RPMI7951 (cell line): ENCODE data around the gene PRAMEF2. TPM values are rescaled to one million over a fixed set of nuclear protein-coding genes. Genes with fewer than 3 reads are reported as not detected.
"Not testable (repeated sequence)": the region's sequence is repeated elsewhere in the genome, so short reads cannot be mapped to it uniquely, and the experiment has no call there.

Experiments
- DNase-seq: peaks from one replicate; pipeline ENCODE4 v3.0.0-alpha.2; 2012; ENCODE audit warnings: low read depth
- total RNA-seq: library from RNA; depleted of rRNA; stranded (reverse); fragments of >200 nt; shearing (Covaris generic); gene quantifications from 2 replicates; pipeline ENCODE4 v1.2.3, GENCODE V29; 2014; rRNA removed

PRAMEF2 gene, protein sequence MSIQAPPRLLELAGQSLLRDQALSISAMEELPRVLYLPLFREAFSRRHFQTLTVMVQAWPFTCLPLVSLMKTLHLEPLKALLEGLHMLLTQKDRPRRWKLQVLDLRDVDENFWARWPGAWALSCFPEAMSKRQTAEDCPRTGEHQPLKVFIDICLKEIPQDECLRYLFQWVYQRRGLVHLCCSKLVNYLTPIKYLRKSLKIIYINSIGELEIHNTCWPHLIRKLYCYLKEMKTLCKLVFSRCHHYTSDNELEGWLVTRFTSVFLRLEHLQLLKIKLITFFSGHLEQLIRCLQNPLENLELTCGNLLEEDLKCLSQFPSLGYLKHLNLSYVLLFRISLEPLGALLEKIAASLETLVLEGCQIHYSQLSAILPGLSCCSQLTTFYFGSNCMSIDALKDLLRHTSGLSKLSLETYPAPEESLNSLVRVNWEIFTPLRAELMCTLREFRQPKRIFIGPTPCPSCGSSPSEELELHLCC
- total RNA-seq: not detected in 2 replicates

DNA sequence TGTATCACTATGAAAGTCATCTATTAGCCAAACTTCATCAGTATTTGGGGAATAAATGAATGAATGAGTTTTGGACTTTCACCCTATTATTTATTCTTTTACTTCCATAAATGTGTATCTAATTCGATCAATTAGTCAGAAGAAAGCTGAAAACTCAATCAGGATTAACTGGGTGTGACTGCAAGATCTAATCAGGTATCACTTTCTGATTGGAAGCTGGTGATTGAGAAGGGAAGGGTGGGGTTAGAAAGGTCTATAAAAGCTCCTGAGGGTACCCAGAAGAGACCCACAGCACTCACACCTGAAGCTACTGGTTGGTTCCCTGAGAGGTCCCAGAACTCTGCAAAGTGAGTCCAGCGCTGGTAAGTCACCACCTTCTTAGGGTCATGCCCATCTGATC lies at the start of gene PRAMEF2:
Gene PRAMEF2 (plus strand): TSS at position 301 of the 400 bp plus-strand sequence. CDS start 1,924 bp downstream, outside the sequence.
- not testable (repeated sequence) for DNase-seq

- DNase-seq: no peak
These were observed 47.0 kb upstream of the PRAMEF2 start for GRCh38 chr1:12809933-12810332.

- peak; percentile 18 for DNase-seq
These were observed 46.0 kb upstream of the PRAMEF2 start for GRCh38 chr1:12810691-12811408.

GRCh38 chr1:12811409-12811784 lies 45.5 kb upstream of the PRAMEF2 start:
- DNase-seq: no peak

DNA sequence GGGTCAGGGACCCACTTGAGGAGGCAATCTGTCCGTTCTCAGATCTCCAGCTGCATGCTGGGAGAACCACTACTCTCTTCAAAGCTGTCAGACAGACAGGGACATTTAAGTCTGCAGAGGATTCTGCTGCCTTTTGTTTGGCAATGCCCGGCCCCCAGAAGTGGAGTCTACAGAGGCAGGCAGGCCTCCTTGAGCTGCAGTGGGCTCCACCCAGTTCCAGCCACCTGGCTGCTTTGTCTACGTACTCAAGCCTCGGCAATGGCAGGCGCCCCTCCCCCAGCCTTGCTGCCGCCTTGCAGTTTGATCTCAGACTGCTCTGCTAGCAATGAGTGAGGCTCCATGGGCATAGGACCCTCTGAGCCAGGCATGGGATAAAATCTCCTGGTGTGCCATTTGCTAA lies 37.8 kb upstream of the PRAMEF2 start:
- DNase-seq: not testable (repeated sequence)

DNA sequence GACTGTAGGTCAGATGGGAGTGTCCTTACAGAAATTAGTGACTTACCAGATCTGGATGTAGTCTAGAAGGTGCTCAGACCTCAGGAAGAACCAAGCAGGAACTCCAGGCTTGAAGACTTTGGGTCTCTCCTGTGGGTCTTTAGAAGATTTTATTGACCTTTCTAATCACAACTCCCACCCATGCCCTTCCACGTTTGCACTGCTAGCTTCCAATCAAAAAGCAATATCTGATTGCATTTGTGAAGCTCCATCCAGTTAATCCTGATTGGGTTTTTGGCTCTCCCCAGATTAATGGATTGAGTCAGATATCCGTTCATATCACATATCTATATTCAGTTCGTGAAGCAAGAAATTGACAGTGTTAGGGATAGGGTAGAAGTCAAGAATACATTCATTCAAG lies 25.6 kb upstream of the PRAMEF2 start, which contains the start of gene PRAMEF11:
Gene PRAMEF11 (minus strand): TSS at position 101 of the 400 bp plus-strand sequence. CDS start 2,621 bp downstream, outside the sequence.
- DNase-seq: not testable (repeated sequence)

DNA sequence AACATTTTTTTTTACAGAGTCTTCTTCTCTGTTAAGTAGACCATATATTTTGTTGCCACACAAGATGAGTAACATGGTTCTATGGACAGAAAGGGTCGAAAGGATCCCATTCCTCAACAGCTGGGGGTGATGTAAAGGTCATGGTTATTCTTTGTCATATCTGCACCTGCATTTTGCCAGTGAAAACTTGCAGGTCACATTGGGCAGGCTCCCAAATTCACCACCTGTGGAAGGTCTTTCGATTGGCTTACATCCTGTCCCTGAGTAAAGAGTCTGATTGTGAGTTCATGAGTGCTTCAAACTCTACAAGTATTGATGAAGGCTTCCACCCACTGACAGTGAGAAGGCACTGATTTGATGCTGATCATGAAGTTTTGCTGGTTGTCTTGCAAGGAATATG lies 23.6 kb upstream of the PRAMEF2 start:
- DNase-seq: not testable (repeated sequence)

DNA sequence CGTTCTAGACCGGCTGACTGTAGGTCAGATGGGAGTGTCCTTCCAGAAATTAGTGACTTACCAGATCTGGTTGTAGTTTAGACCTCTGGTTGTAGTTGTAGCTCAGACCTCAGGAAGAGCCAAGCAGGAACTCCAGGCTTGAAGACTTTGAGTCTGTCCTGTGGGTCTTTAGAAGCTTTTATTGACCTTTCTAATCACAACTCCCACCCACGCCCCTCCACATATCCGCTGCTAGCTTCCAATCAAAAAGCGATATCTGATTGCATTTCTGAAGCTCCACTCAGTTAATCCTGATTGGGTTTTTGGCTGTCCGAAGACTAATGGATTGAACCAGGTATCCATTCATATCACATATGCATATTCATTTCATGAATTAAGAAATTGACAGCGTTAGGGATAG lies 8.3 kb upstream of the PRAMEF2 start, which contains the start of gene HNRNPCL1:
Gene HNRNPCL1 (minus strand): TSS at position 101 of the 400 bp plus-strand sequence. CDS start 431 bp downstream, outside the sequence.
- DNase-seq: not testable (repeated sequence)

DNA sequence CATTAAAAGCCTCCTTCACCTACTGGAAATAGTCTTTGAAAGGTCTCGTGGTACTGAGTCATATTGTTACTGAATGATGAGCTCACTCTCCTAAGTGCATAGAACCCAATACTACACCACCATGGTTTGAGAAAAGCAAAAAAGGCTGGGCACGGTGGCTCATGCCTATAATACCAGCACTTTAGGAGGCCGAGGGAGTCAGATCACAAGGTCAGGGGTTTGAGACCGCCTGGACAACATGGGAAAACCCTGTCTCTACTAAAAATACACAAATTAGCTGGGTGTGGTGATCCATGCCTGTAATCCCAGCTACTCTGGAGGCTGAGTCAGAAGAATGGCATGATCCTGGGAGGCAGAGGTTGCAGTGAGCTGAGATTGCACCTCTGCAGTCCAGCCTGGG lies 5.1 kb upstream of the PRAMEF2 start:
- peak; percentile 37 for DNase-seq

- DNase-seq: not testable (repeated sequence)
These were observed 6.4 kb downstream of the PRAMEF2 start for GRCh38 chr1:12863131-12863880.

GRCh38 chr1:12878453-12878852 lies 21.6 kb downstream of the PRAMEF2 start:
- DNase-seq: not testable (repeated sequence)

- not testable (repeated sequence) for DNase-seq
These were observed 29.2 kb downstream of the PRAMEF2 start, which contains the start of gene PRAMEF4 for GRCh38 chr1:12886101-12886500. Gene PRAMEF4 (minus strand): TSS chr1:12886201. CDS start chr1:12883394, 2,807 bp downstream.

DNA sequence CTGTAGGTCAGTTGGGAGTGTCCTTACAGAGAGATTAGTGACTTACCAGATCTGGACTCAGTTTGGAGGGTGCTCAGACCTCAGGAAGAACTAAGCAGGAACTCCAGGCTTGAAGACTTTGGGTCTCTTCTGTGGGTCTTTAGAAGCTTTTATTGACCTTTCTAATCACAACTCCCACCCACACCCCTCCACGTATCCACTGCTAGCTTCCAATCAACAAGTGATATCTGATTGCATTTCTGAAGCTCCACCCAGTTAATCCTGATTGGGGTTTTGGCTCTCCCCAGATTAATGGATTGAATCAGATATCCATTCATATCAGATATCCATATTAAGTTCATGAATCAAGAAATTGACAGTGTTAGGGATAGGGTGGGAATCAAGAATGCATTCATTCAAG lies 41.3 kb downstream of the PRAMEF2 start, which contains the start of gene PRAMEF10:
Gene PRAMEF10 (minus strand): TSS at position 101 of the 400 bp plus-strand sequence. CDS start 2,423 bp downstream, outside the sequence.
- not testable (repeated sequence) for DNase-seq

GRCh38 chr1:12899186-12899585 lies 42.3 kb downstream of the PRAMEF2 start:
- DNase-seq: not testable (repeated sequence)

DNA sequence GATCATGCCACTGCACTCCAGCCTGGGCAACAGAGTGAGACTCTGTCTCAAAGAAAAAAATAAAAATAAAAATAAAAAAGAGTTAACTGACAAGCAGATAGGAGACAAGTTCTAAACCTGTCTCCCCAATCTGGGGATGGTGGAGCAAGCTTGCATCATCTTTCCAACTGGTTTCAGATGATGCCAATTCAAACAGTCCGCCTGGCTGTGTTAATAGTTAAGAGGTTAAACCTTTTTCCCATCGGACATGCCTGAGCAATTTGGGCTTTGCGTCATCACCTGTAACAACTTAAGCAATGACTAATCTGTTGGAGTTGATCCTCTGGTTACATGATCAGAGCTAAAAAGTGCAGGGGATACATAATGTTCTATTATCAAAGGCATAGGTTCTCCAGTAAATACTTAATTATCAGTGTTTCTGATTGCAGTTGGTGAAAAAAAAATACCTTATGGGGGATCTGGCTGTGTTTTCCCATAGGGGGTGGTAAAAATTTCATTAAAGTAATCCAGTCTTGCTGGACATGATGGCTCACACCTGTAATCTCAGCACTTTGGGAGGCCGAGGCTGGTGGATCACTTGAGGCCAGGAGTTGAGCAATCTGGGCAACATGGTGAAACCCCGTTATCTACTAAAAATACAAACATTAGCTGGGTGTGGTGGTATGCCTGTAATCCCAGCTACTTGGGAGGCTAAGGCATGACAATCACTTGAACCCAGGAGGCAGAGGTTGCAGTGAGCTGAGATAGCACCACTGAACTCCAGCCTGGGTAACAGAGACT lies 47.1 kb downstream of the PRAMEF2 start:
- not testable (repeated sequence) for DNase-seq

Other genes starting within 250 kb of the PRAMEF2 start
- 22.5 and 28.8 TPM in 2 replicates for gene DHRS3, start 238.9 kb upstream of the PRAMEF2 start, total RNA-seq
- not detected in 2 replicates for gene AADACL4, start 213.0 kb upstream of the PRAMEF2 start, total RNA-seq
- not detected in 2 replicates for gene AADACL3, start 141.0 kb upstream of the PRAMEF2 start, total RNA-seq
- not detected in 2 replicates for gene CFAP107, start 110.9 kb upstream of the PRAMEF2 start, total RNA-seq
- gene PRAMEF12, start 83.3 kb upstream of the PRAMEF2 start, total RNA-seq: not detected in 2 replicates
- gene PRAMEF1, start 65.7 kb upstream of the PRAMEF2 start, total RNA-seq: not detected in 2 replicates
- not detected in 2 replicates for gene PRAMEF11, start 25.7 kb upstream of the PRAMEF2 start, total RNA-seq
- 0.12 TPM in 1 of 2 replicates, not detected in the other for gene HNRNPCL1, start 8.4 kb upstream of the PRAMEF2 start, total RNA-seq
- gene PRAMEF4, start 29.1 kb downstream of the PRAMEF2 start, total RNA-seq: not detected in 2 replicates
- gene PRAMEF10, start 41.2 kb downstream of the PRAMEF2 start, total RNA-seq: not detected in 2 replicates
- not detected in 2 replicates for gene PRAMEF7, start 59.5 kb downstream of the PRAMEF2 start, total RNA-seq
- gene PRAMEF6, start 90.5 kb downstream of the PRAMEF2 start, total RNA-seq: not detected in 2 replicates
- gene PRAMEF27, start 199.5 kb downstream of the PRAMEF2 start, total RNA-seq: not detected in 2 replicates
- not detected in 2 replicates for gene HNRNPCL3, start 203.7 kb downstream of the PRAMEF2 start, total RNA-seq
- gene PRAMEF25, start 213.7 kb downstream of the PRAMEF2 start, total RNA-seq: not detected in 2 replicates